Stimulated activated CD4-positive, alpha-beta T cell treated with anti-CD3 and anti-CD28 coated beads, Interleukin-4, amount 100 ng/mL, for 48 hours (primary cell): Measurements from ENCODE around the gene MYDGF.

ENCODE experiments used
- DNase-seq, 2 donors: peaks; one replicate each; pipeline ENCODE4 v3.0.0-alpha.2; 2020; ENCODE audit warnings: low read depth in 2 of 2

The MYDGF gene

GRCh38 chr19:4675346-4675745 is 5.2 kb upstream of the MYDGF start:
- no peak for DNase-seq

GRCh38 chr19:4673726-4674125 is 3.6 kb upstream of the MYDGF start:
- no peak for DNase-seq

GRCh38 chr19:4673216-4673615 is 3.1 kb upstream of the MYDGF start:
- no peak for DNase-seq

- DNase-seq, result no peak
Measured at GRCh38 chr19:4671185-4671851, 1.2 kb upstream of the MYDGF start.

- no peak for DNase-seq
Measured at GRCh38 chr19:4664642-4665041, 5.5 kb downstream of the MYDGF start.

- DNase-seq, result no peak
Measured at GRCh38 chr19:4662812-4663211, 7.3 kb downstream of the MYDGF start.

GRCh38 chr19:4662020-4662695 is 8.0 kb downstream of the MYDGF start:
- DNase-seq, result no peak

- DNase-seq, result no peak
Measured at GRCh38 chr19:4660993-4661392, 9.1 kb downstream of the MYDGF start.

- DNase-seq, result no peak
Measured at GRCh38 chr19:4660181-4660791, 9.9 kb downstream of the MYDGF start.

GRCh38 chr19:4657835-4658234 is 12.3 kb downstream of the MYDGF start:
- no peak for DNase-seq

- DNase-seq, result no peak
Measured at GRCh38 chr19:4657262-4657661, 12.9 kb downstream of the MYDGF start.

GRCh38 chr19:4656102-4656501 is 14.0 kb downstream of the MYDGF start:
- DNase-seq, result no peak

- no peak for DNase-seq
Measured at GRCh38 chr19:4654437-4655361, 15.4 kb downstream of the MYDGF start.

- DNase-seq, result no peak
Measured at GRCh38 chr19:4653793-4654436, 16.2 kb downstream of the MYDGF start.

- DNase-seq, result no peak
Measured at GRCh38 chr19:4652075-4652474, 18.1 kb downstream of the MYDGF start.

- no peak for DNase-seq
Measured at GRCh38 chr19:4650159-4650558, 20.0 kb downstream of the MYDGF start.

GRCh38 chr19:4649392-4650047 is 20.6 kb downstream of the MYDGF start:
- DNase-seq, result no peak

- DNase-seq, result no peak
Measured at GRCh38 chr19:4647676-4648644, 22.2 kb downstream of the MYDGF start.

GRCh38 chr19:4645718-4646117 is 24.4 kb downstream of the MYDGF start:
- no peak for DNase-seq

- no peak for DNase-seq
Measured at GRCh38 chr19:4642625-4643024, 27.5 kb downstream of the MYDGF start.
